ENCODE results near the gene PTGES3. TPM values are rescaled to one million over a fixed set of nuclear protein-coding genes. Genes with fewer than 3 reads are reported as not detected.

The PTGES3 gene
- total RNA-seq, 1 experiment from 2014 or later, result 435 TPM

GRCh38 chr12:56614627-56615026 is 73.5 kb downstream of the PTGES3 start:
- H3K4ac ChIP-seq (ENCODE audit: low read depth, low read length), result no peak overlapping the region
- no peak overlapping the region for H2AFZ ChIP-seq (ENCODE audit: low read length)
- H3K9ac ChIP-seq (ENCODE audit: extremely low read depth, insufficient read length, low read length), result no peak overlapping the region
- no peak overlapping the region for H2BK20ac ChIP-seq (ENCODE audit: low read depth, low read length, poor library complexity, severe bottlenecking)
- no peak overlapping the region for H3K4me3 Mint-ChIP-seq
- no peaks in the 10 kb centered on the region for H3K23me2 ChIP-seq (ENCODE audit: insufficient read length, low read depth, low read length, poor library complexity, severe bottlenecking)
- no peak overlapping the region for H3K56ac ChIP-seq (ENCODE audit: insufficient read length, low read depth, low read length)
- no peak overlapping the region for H2BK5ac ChIP-seq (ENCODE audit: insufficient read length, low read length)
- no peaks in the 10 kb centered on the region for H3K27me3 ChIP-seq (ENCODE audit: insufficient read depth, low read length)
- peaks cover under 1% of the 10 kb centered on the region; the same call in 1 of the 2 replicates for H3K79me2 ChIP-seq (ENCODE audit: insufficient read depth, low read length)
- no peak overlapping the region for H3K27ac ChIP-seq (ENCODE audit: insufficient read length, low read depth, low read length)
- H3K36me3 Mint-ChIP-seq (ENCODE audit: insufficient read depth in 1 of 3, low read depth in 3 of 3), result peaks cover 51 to 85% (median 82%) of the 10 kb centered on the region in 3 experiments; a peak in 6 of 7 replicates
- no peak overlapping the region for H4K91ac ChIP-seq (ENCODE audit: insufficient read length, low read depth, low read length)
- no peak overlapping the region for H3K18ac ChIP-seq (ENCODE audit: insufficient read length, low read depth, low read length)
- no peaks in the 10 kb centered on the region for H4K20me1 ChIP-seq (ENCODE audit: control insufficient read depth, insufficient read depth, insufficient read length)
- H3K9me3 ChIP-seq (ENCODE audit: control insufficient read depth, low read depth, low read length), result no peaks in the 10 kb centered on the region
- no peaks in the 10 kb centered on the region for H3K9me3 Mint-ChIP-seq
- H3K79me1 ChIP-seq (ENCODE audit: insufficient read depth, low read depth, low read length, poor library complexity, severe bottlenecking), result peaks cover 5% of the 10 kb centered on the region
- H3K27me3 Mint-ChIP-seq (ENCODE audit: low read depth), result no peaks in the 10 kb centered on the region
- no peaks in the 10 kb centered on the region for H3K4me1 Mint-ChIP-seq
- no peak overlapping the region for H3K23ac ChIP-seq (ENCODE audit: insufficient read length, low read depth, low read length)
- H3K14ac ChIP-seq (ENCODE audit: insufficient read depth, low read length), result no peak overlapping the region
- H2AK5ac ChIP-seq (ENCODE audit: insufficient read length, low read length), result no peak overlapping the region
- H2BK120ac ChIP-seq (ENCODE audit: low read depth, low read length, poor library complexity, severe bottlenecking), result no peak overlapping the region
- H2BK12ac ChIP-seq (ENCODE audit: insufficient read length, low read depth, low read length), result no peak overlapping the region
- no peak for TF ChIP-seq CTCF (conservative IDR thresholded peaks at IDR 0.05)
- no peak overlapping the region for H3K27ac Mint-ChIP-seq
- no peak overlapping the region for H4K8ac ChIP-seq (replicated peaks; ENCODE audit: insufficient read length, low read depth, low read length)
- no peak overlapping the region for H3T11ph ChIP-seq (ENCODE audit: low read length)
- no peak overlapping the region for H3K4me2 ChIP-seq (ENCODE audit: insufficient read depth, insufficient read length, low read length)
- no peaks in the 10 kb centered on the region for H3K4me1 ChIP-seq (ENCODE audit: insufficient read depth, low read length)
- DNase-seq, result no peak
- H4K5ac ChIP-seq (ENCODE audit: insufficient read length, low read depth, low read length), result no peak overlapping the region
- no peak overlapping the region for H2BK15ac ChIP-seq (ENCODE audit: low read depth, low read length)
- WGBS (ENCODE audit: extremely low coverage, insufficient read length, low lambda C conversion rate), result no CpG with 5 or more reads among the region's 8 CpGs

Other genes with a start within 250 kb of the PTGES3 start
- gene TIMELESS, start 238.9 kb downstream of the PTGES3 start, total RNA-seq (2021), result 64.9 and 68.0 TPM in 2 replicates
- 0.17 TPM in 1 of 2 replicates, not detected in the other for gene MIP, start 233.6 kb downstream of the PTGES3 start, total RNA-seq (2021)
- 4.2 and 4.9 TPM in 2 replicates for gene SPRYD4, start 219.7 kb downstream of the PTGES3 start, total RNA-seq (2021)
- gene GLS2, start 200.1 kb downstream of the PTGES3 start, total RNA-seq (2021), result 15.9 and 17.0 TPM in 2 replicates
- gene RBMS2, start 166.5 kb downstream of the PTGES3 start, total RNA-seq (2021), result 9.5 TPM in 2 replicates
- 94.1 and 108 TPM in 2 replicates for gene BAZ2A, start 58.0 kb downstream of the PTGES3 start, total RNA-seq (2021)
- gene ATP5F1B, start 42.3 kb downstream of the PTGES3 start, total RNA-seq (2021), result 927 and 936 TPM in 2 replicates
- gene NACA, start 37.0 kb upstream of the PTGES3 start, total RNA-seq (2021), result 1,176 and 1,204 TPM in 2 replicates
- gene PRIM1, start 64.0 kb upstream of the PTGES3 start, total RNA-seq (2021), result 46.5 and 50.7 TPM in 2 replicates
- 3.6 and 5.5 TPM in 2 replicates for gene HSD17B6, start 75.0 kb upstream of the PTGES3 start, total RNA-seq (2021)
- gene SDR9C7, start 246.1 kb upstream of the PTGES3 start, total RNA-seq (2021), result not detected in 2 replicates

Data from H9 (cell line).